Stimulated activated naive CD4-positive, alpha-beta T cell treated with Interleukin-2 at 50 U/mL for 16 hours (primary cell): ENCODE data around the gene FAM3D.

ENCODE experiments used
- DNase-seq: peaks from one replicate; lab custom pipeline; 2025; lab: John Stamatoyannopoulos, UW

FAM3D gene

GRCh38 chr3:58591517-58592510 is 74.8 kb downstream of the FAM3D start:
- no peak for DNase-seq

- no peak for DNase-seq
Measured at GRCh38 chr3:58588030-58588614, 78.5 kb downstream of the FAM3D start.

GRCh38 chr3:58586776-58587192 is 79.8 kb downstream of the FAM3D start:
- no peak for DNase-seq

DNA sequence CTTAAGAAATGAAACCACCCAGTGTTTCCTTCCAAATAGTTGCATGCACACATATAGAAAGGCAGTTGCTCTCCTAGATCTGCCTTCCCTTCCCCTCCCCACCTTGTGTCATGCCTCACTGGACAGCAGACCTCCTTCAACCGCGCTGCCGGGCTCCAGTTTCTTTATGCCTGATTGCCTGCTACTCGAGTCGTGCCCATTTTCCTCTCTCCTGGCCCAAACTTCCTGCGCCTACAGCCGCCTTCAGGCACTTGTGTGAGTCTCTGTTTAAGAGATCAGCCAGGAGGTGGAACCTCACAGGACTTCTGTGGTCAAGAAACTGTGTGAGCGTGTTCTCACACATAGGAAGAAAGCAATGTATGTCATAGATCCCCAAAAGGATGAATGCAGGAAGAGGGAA is 80.6 kb downstream of the FAM3D start:
- no peak for DNase-seq

DNA sequence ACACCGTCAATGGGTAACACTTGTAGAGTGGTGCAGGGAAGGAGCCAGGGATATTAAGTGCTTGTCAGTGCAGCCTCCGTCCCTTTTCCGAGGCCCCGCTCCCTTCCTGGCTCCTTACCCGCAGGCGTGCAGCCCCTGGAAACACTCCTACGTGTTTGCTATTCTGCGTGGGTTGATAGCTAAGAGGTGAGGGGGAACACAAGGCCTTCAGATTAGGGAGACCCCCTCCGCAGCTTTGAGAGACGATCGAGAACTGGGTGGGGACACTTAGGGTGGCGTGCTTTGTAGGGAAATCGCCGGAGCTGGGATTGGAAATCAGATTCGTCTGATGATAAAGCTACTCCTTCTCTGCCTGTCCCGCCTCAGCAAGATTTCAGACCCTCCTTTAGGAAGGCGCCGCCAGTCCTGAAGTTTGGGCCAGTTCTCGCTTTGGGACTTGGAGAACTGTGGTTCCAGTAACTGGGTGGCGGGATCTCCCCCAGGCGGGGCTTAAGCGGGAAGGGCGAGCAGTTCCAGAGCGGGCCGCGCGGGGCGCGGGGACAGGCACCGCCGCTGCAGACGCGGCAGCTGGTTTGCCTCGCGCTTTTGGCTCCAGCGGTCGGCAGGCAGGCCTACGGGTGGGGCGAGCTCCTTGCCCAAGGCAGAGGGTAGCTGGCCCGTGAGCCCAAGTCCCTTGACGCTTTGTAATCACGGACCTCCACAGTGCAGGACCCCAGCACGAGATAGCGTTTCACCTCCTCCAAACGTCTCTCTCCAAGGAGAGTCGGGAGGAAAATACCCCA is 81.4 kb downstream of the FAM3D start:
- DNase-seq: peak; percentile 33

DNA sequence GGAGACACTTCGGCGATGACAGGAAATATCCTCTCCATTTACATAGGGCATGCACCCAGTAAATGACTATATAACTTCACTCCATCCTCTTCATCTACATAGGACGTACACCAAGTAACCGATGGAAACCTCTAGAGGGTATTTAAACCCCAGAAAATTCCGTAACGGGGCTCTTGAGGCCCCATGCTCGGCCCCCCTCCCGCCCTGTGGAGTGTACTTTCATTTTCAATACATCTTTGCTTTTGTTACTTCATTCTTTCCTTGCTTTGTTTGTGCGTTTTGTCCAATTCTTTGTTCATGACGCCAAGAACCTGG is 81.9 kb downstream of the FAM3D start:
- DNase-seq: no peak
